A673 (cell line): ENCODE data around the gene KCNAB3. TPM values are rescaled to one million over a fixed set of nuclear protein-coding genes. Genes with fewer than 3 reads are reported as not detected.

Experiments used
- BruUV-seq: library from RNA; stranded (reverse); fragments of 400-500 nt; replicated peaks from 2 replicates; lab custom pipeline; 2021; lab: Mats Ljungman, UMichigan
- CTCF ChIA-PET: fragments of 300-600 bp; sonication (Branson Sonifier 250); formaldehyde crosslinking; loops from one replicate; lab custom pipeline; 2022; ENCODE audit warnings: antibody characterized with exemption; lab: Charles Lee
- POLR2A ChIA-PET: fragments of 300-600 bp; sonication (Branson Sonifier 250); formaldehyde crosslinking; loops from one replicate; lab custom pipeline; 2022; ENCODE audit warnings: antibody characterized with exemption; ENCODE audit not compliant: low non-redundant PET; lab: Charles Lee
- DNase-seq: peaks from one replicate; pipeline ENCODE4 v3.0.0-alpha.2; 2015; ENCODE audit warnings: low spot score
- H3K27ac ChIP-seq: fragments of 200-600 bp; sonication (generic); 2 replicates; pipeline ENCODE4 v1.5.1; 2016; ENCODE audit warnings: mixed run types, low read depth, mild to moderate bottlenecking, mixed read lengths, antibody characterized with exemption, low read length; ENCODE audit not compliant: poor library complexity, severe bottlenecking
- H3K27me3 ChIP-seq: fragments of 200-600 bp; sonication (generic); replicated peaks from 2 replicates; pipeline ENCODE4 v1.6.1; 2017; ENCODE audit warnings: mixed run types, low read depth, mild to moderate bottlenecking, mixed read lengths, antibody characterized with exemption, low read length; ENCODE audit not compliant: insufficient read depth, poor library complexity
- H3K36me3 ChIP-seq: fragments of 200-600 bp; sonication (generic); 2 replicates; pipeline ENCODE4 v1.6.1; 2016; ENCODE audit warnings: mixed run types, mild to moderate bottlenecking, mixed read lengths, antibody characterized with exemption, low read length; ENCODE audit not compliant: insufficient read depth, poor library complexity, severe bottlenecking
- H3K4me1 ChIP-seq: fragments of 200-600 bp; sonication (generic); 2 replicates; pipeline ENCODE4 v1.6.1; 2017; ENCODE audit warnings: mixed run types, mild to moderate bottlenecking, mixed read lengths, antibody characterized with exemption, low read length; ENCODE audit not compliant: insufficient read depth, poor library complexity, severe bottlenecking
- H3K4me3 ChIP-seq: fragments of 200-600 bp; sonication (generic); 2 replicates; pipeline ENCODE4 v1.5.1; 2016; ENCODE audit warnings: low read depth, mixed run types, mild to moderate bottlenecking, mixed read lengths, low read length; ENCODE audit not compliant: poor library complexity, severe bottlenecking
- H3K9me3 ChIP-seq: fragments of 200-600 bp; sonication (generic); 2 replicates; pipeline ENCODE4 v1.6.1; 2016; ENCODE audit warnings: mixed run types, low read depth, mild to moderate bottlenecking, mixed read lengths, antibody characterized with exemption, low read length; ENCODE audit not compliant: poor library complexity, severe bottlenecking
- EZH2 ChIP-seq: fragments of 200-600 bp; sonication (generic); IDR thresholded peaks from 2 replicates; pipeline ENCODE4 v1.6.1; 2017; ENCODE audit warnings: borderline replicate concordance, low read depth, mild to moderate bottlenecking, mixed read lengths, antibody characterized with exemption, low read length; ENCODE audit not compliant: poor library complexity, severe bottlenecking
- intact Hi-C: fragments of 100-400 bp; cut with micrococcal nuclease; formaldehyde crosslinking; loops from one replicate; pipeline ENCODE4 v1.10.0; 2022; ENCODE audit not compliant: unreplicated experiment
- total RNA-seq: library from RNA; stranded (reverse); gene quantifications from 2 replicates; pipeline ENCODE4 v1.2.3, GENCODE V29; 2021
- TF ChIP-seq, protein P1 (sequence below): fragments of 300-800, 200-600 bp; sonication (generic); conservative IDR thresholded peaks from 2 replicates; pipeline ENCODE4 v1.5.1; 2017; ENCODE audit warnings: low read depth, mild to moderate bottlenecking, antibody characterized with exemption, low read length, moderate library complexity, mixed read lengths

The KCNAB3 gene
- total RNA-seq, 1 experiment from 2014 or later, result 24.8 TPM

DNA sequence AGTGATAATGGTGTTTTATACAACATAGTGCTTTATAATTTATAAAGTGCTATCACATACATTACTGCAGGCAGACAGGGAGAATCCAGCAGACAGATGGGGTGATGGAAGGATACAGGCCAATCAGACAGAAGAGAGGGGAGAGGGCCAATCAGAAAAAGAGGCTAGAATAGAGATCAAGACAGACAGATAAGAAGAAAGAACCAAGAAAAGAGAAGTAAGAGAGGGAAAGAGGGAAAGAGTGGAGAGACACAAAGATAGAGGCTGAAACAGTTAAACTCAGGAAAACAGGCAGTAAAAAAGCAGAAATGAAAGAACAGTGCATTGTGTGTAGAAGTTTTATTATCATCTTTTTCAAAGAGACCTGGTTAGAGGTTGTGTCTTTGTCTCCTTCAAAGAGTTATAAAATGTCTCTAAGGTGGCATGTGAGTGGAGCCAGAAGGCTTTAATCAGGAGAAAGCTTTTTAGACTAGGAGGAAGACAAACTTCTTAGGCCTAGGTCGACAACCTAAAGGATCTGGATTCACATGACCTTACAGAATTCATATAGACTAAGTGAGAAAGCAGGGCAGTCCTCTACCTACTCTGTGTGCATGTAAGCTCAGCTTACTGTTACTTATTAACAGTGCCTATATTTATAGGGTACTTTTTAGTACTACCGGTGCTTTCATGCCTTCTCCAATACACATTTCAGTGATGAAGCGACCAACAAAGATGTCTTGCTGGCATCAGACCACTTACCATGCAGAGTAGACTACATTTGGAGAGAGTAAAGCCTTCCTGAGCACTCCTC, 49.4 kb downstream of the KCNAB3 start:
- H3K4me1 ChIP-seq, result peaks cover 25% of the 10 kb centered on the region
- H3K27me3 ChIP-seq, result no peaks in the 10 kb centered on the region
- BruUV-seq, result no TSS peak
- H3K9me3 ChIP-seq, result no peaks in the 10 kb centered on the region
- H3K4me3 ChIP-seq, result no peak overlapping the region
- no peak for DNase-seq
- ChIA-PET POLR2A (no interaction called here), CTCF (no interaction called here)
- H3K36me3 ChIP-seq, result peaks cover 13% of the 10 kb centered on the region
- TF ChIP-seq, protein P1, sequence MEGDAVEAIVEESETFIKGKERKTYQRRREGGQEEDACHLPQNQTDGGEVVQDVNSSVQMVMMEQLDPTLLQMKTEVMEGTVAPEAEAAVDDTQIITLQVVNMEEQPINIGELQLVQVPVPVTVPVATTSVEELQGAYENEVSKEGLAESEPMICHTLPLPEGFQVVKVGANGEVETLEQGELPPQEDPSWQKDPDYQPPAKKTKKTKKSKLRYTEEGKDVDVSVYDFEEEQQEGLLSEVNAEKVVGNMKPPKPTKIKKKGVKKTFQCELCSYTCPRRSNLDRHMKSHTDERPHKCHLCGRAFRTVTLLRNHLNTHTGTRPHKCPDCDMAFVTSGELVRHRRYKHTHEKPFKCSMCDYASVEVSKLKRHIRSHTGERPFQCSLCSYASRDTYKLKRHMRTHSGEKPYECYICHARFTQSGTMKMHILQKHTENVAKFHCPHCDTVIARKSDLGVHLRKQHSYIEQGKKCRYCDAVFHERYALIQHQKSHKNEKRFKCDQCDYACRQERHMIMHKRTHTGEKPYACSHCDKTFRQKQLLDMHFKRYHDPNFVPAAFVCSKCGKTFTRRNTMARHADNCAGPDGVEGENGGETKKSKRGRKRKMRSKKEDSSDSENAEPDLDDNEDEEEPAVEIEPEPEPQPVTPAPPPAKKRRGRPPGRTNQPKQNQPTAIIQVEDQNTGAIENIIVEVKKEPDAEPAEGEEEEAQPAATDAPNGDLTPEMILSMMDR, result no peak
- TF ChIP-seq EZH2, result no peak
- intact Hi-C loops, result no loop called here
- no peak overlapping the region for H3K27ac ChIP-seq

DNA sequence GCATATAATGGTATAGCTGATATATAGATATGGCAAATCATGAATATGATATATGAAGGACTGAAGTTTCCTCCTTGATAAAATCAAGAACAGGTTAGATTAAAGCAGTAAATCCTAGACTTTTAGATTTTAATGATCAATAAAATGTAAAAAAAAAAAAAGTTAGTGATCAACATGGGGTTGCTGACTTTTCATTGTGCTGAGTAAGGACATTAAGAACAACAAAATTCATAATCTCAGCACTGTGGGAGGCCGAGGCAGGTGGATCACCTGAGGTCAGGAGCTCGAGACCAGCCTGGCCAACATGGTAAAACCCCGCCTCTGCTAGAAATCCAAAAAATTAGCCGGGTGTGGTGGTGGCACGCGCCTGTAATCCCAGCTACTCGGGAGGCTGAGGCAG, 51.4 kb downstream of the KCNAB3 start:
- no peak for TF ChIP-seq EZH2
- TF ChIP-seq, protein P1, result no peak
- intact Hi-C loops, result no loop called here
- Histone ChIP-seq H3K27me3 (no peaks in the 10 kb centered on the region), H3K27ac (no peak overlapping the region), H3K4me1 (peaks cover 16% of the 10 kb centered on the region), H3K36me3 (peaks cover 13% of the 10 kb centered on the region), H3K9me3 (no peaks in the 10 kb centered on the region), H3K4me3 (no peak overlapping the region)
- BruUV-seq, result no TSS peak
- no peak for DNase-seq
- ChIA-PET POLR2A (no interaction called here), CTCF (no interaction called here)

GRCh38 chr17:7875804-7876370, 53.8 kb downstream of the KCNAB3 start:
- CTCF ChIA-PET, result interaction anchor here (0.6 kb wide), 1 partner anchor 16 kb away, joined by 4 read pairs; no protein-coding TSS in a partner anchor
- TF ChIP-seq, protein P1, result no peak
- TF ChIP-seq EZH2, result no peak
- intact Hi-C loops, result no loop called here
- BruUV-seq, result no TSS peak
- H3K4me1 ChIP-seq, result no peaks in the 10 kb centered on the region
- H3K4me3 ChIP-seq, result no peak overlapping the region
- H3K9me3 ChIP-seq, result no peaks in the 10 kb centered on the region
- H3K27ac ChIP-seq, result no peak overlapping the region
- POLR2A ChIA-PET, result no interaction called here
- H3K36me3 ChIP-seq, result peaks cover 13% of the 10 kb centered on the region
- no peaks in the 10 kb centered on the region for H3K27me3 ChIP-seq
- no peak for DNase-seq
